SU-DHL-6 (cell line): ENCODE data around the gene ACAD11.

Experiments
- H2AFZ ChIP-seq: fragments of 200-600 bp; sonication (generic); 2 replicates; pipeline ENCODE4 v1.6.1; 2014; ENCODE audit warnings: low read depth, mild to moderate bottlenecking, moderate library complexity, mixed read lengths, antibody characterized with exemption, low read length; ENCODE audit not compliant: severe bottlenecking
- H3F3A ChIP-seq: fragments of 200-600 bp; shearing (Covaris generic); 2 replicates; pipeline ENCODE4 v1.6.0; 2016; ENCODE audit warnings: antibody characterized with exemption, mild to moderate bottlenecking; ENCODE audit not compliant: insufficient read depth
- H3K27ac ChIP-seq: fragments of 200-600 bp; sonication (generic); 2 replicates; pipeline ENCODE4 v1.5.1; 2016; ENCODE audit warnings: low read depth, mild to moderate bottlenecking, low read length, moderate library complexity, mixed read lengths
- H3K27me3 ChIP-seq: fragments of 200-600 bp; sonication (generic), shearing (Covaris generic); 2 replicates; pipeline ENCODE4 v1.6.0; 2014; ENCODE audit warnings: mild to moderate bottlenecking, low read length
- H3K36me3 ChIP-seq: fragments of 200-600 bp; sonication (generic); 2 replicates; pipeline ENCODE4 v1.6.1; 2014; ENCODE audit warnings: mild to moderate bottlenecking, low read length, mixed read lengths
- H3K4me2 ChIP-seq: fragments of 300-600, 200-600 bp; shearing (Covaris generic), sonication (generic); 2 replicates; pipeline ENCODE4 v1.6.0; 2014; ENCODE audit warnings: low read length, low read depth, mild to moderate bottlenecking; ENCODE audit not compliant: poor library complexity, severe bottlenecking
- H3K4me3 ChIP-seq: fragments of 200-600 bp; sonication (generic); 2 replicates; pipeline ENCODE4 v1.5.1; 2014; ENCODE audit warnings: antibody characterized with exemption, low read length, mild to moderate bottlenecking, mixed read lengths; ENCODE audit not compliant: insufficient read depth, poor library complexity, severe bottlenecking
- H3K79me2 ChIP-seq: fragments of 200-600 bp; sonication (generic); 2 replicates; pipeline ENCODE4 v1.6.1; 2014; ENCODE audit warnings: mild to moderate bottlenecking, low read length, moderate library complexity; ENCODE audit not compliant: insufficient read depth
- H3K9ac ChIP-seq: fragments of 200-600 bp; sonication (generic); 2 replicates; pipeline ENCODE4 v1.7.0; 2014; ENCODE audit warnings: mild to moderate bottlenecking, low read length
- H3K9me2 ChIP-seq: fragments of 200-600 bp; sonication (generic); replicated peaks from 2 replicates; pipeline ENCODE4 v1.6.1; 2014; ENCODE audit warnings: low read length; ENCODE audit not compliant: insufficient read depth
- H3K9me3 ChIP-seq: fragments of 200-600 bp; sonication (generic); 2 replicates; pipeline ENCODE4 v1.6.1; 2014; ENCODE audit warnings: low read length, mixed read lengths; ENCODE audit not compliant: insufficient read depth
- H4K20me1 ChIP-seq: fragments of 200-600 bp; sonication (generic); 2 replicates; pipeline ENCODE4 v1.6.1; 2014; ENCODE audit warnings: low read depth, mild to moderate bottlenecking, antibody characterized with exemption, low read length, moderate library complexity, mixed read lengths
- CTCF ChIP-seq: fragments of 200-600 bp; sonication (generic); IDR thresholded peaks from one replicate; pipeline ENCODE4 v1.5.1; 2017; ENCODE audit warnings: antibody characterized with exemption, mild to moderate bottlenecking, low read length, moderate library complexity; ENCODE audit not compliant: insufficient read depth, poor library complexity, severe bottlenecking
- EZH2phosphoT487 ChIP-seq: fragments of 200-600 bp; sonication (generic), shearing (Covaris generic); conservative IDR thresholded peaks from 2 replicates; pipeline ENCODE4 v1.6.1; 2018; ENCODE audit warnings: mild to moderate bottlenecking, antibody characterized with exemption, low read length, moderate library complexity, mixed read lengths

ACAD11 gene

DNA sequence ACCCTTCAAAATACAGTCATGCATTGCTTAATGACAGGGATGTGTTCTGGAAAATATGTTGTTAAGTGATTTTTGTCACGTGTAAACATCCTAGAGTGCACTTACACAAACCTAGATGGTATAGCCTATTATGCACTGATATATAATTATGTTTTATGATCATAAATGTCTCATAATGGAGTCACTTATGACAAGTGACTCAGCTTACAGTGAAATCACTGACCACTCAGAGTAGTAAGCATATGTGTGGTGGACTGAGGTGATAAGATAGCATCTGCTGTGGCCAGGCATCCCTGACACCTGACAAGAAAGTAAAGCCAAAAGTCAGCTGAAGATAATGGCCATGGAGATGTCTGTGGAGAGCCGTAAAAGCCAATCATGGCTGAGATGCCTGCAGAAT lies 5.4 kb downstream of the ACAD11 start:
- H3F3A ChIP-seq: no peaks in the 10 kb centered on the region
- no peaks in the 10 kb centered on the region for H3K9me2 ChIP-seq
- no peak overlapping the region for H3K4me2 ChIP-seq
- no peak overlapping the region for H3K27ac ChIP-seq
- H3K36me3 ChIP-seq: no peaks in the 10 kb centered on the region
- H2AFZ ChIP-seq: no peak overlapping the region
- no peak overlapping the region for H3K4me3 ChIP-seq
- H3K79me2 ChIP-seq: no peaks in the 10 kb centered on the region
- H3K27me3 ChIP-seq: no peaks in the 10 kb centered on the region
- no peak for TF ChIP-seq EZH2phosphoT487
- no peaks in the 10 kb centered on the region for H4K20me1 ChIP-seq
- no peaks in the 10 kb centered on the region for H3K9me3 ChIP-seq
- no peak overlapping the region for H3K9ac ChIP-seq

GRCh38 chr3:132652640-132653270 lies 6.9 kb downstream of the ACAD11 start:
- H3K4me3 ChIP-seq: no peak overlapping the region

DNA sequence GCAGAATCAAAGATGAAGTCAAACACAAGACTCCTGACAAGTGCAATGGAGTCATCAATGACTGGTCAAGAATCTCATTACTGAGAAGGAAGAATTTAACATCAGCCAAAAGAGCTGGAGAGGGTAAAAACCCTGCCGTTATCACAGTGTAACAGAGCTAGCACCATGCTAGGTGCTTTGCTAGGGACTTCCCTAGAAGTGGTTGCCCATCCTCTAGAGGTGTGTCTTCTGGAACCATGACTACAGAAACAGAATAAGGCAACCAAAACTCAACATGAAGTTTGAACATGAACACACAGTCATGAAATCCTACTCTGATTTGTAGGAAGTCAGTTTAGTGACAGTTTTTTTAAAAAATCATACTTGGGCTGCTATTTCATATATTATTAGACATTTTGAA lies 9.5 kb downstream of the ACAD11 start:
- Histone ChIP-seq H3K79me2 (no peaks in the 10 kb centered on the region), H3K4me3 (no peak overlapping the region), H3K9me3 (no peaks in the 10 kb centered on the region), H3K27me3 (no peaks in the 10 kb centered on the region), H3K27ac (no peak overlapping the region), H3K9ac (no peak overlapping the region), H2AFZ (no peak overlapping the region), H3K4me2 (no peak overlapping the region), H3K9me2 (no peaks in the 10 kb centered on the region), H4K20me1 (no peaks in the 10 kb centered on the region), H3K36me3 (no peaks in the 10 kb centered on the region), H3F3A (no peaks in the 10 kb centered on the region)
- TF ChIP-seq CTCF (no peak), EZH2phosphoT487 (no peak)

More at GRCh38 chr3:132652640-132653270, 6.9 kb downstream of the ACAD11 start:
- TF ChIP-seq EZH2phosphoT487 (no peak), CTCF (no peak)
- Histone ChIP-seq H3K79me2 (no peaks in the 10 kb centered on the region), H3F3A (no peaks in the 10 kb centered on the region), H3K27me3 (no peaks in the 10 kb centered on the region), H2AFZ (no peak overlapping the region), H3K9ac (no peak overlapping the region), H3K9me2 (no peaks in the 10 kb centered on the region), H3K4me2 (no peak overlapping the region), H3K27ac (no peak overlapping the region), H3K9me3 (no peaks in the 10 kb centered on the region), H4K20me1 (no peaks in the 10 kb centered on the region), H3K36me3 (no peaks in the 10 kb centered on the region)

DNA sequence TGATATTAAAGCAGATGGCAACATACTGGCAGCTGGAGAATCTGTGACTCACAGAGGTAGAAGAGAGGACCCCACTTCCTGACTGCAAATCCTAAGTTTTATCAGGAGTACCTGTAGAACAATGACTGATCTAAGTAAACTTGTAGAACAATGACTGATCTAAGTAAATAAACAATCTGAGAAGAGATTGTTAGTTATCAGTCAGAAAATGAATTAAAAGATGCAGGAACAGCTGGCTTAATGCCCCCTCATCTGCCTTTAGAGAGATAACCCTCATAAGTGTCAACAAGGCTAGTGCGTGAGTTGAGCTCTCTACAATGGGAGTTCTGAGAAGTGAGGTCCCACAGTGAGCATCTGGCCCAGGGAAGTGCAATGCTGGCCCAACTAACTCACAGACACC lies 14.6 kb downstream of the ACAD11 start:
- Histone ChIP-seq H3K4me3 (no peak overlapping the region), H3K27me3 (no peaks in the 10 kb centered on the region), H3K36me3 (no peaks in the 10 kb centered on the region), H3K9ac (no peak overlapping the region), H3F3A (0 out of 2 replicates have a peak, but pooled peaks cover 4% of the 10 kb centered on the region), H3K9me2 (no peaks in the 10 kb centered on the region), H3K4me2 (no peak overlapping the region), H2AFZ (no peak overlapping the region), H3K79me2 (no peaks in the 10 kb centered on the region), H4K20me1 (no peaks in the 10 kb centered on the region), H3K9me3 (no peaks in the 10 kb centered on the region), H3K27ac (no peak overlapping the region)
- no peak for TF ChIP-seq CTCF
- no peak for TF ChIP-seq EZH2phosphoT487
